IPS-18a (cell line): Measurements from ENCODE around the gene CPS1.

Experiments used
- H3K27ac ChIP-seq: one replicate; pipeline ENCODE4 v1.5.1; 2013; ENCODE audit warnings: low read length
- H3K27me3 ChIP-seq: one replicate; pipeline ENCODE4 v1.6.1; 2013; ENCODE audit warnings: mild to moderate bottlenecking, low read length; ENCODE audit not compliant: control insufficient read depth, insufficient read depth
- H3K36me3 ChIP-seq: one replicate; pipeline ENCODE4 v1.6.1; 2013; ENCODE audit warnings: low read depth, low read length; ENCODE audit not compliant: control insufficient read depth
- H3K4me1 ChIP-seq: one replicate; pipeline ENCODE4 v1.6.1; 2013; ENCODE audit warnings: low read depth, low read length; ENCODE audit not compliant: control insufficient read depth
- H3K4me3 ChIP-seq: one replicate; pipeline ENCODE4 v1.5.1; 2013; ENCODE audit warnings: low read length
- H3K9ac ChIP-seq: one replicate; pipeline ENCODE4 v1.6.1; 2013; ENCODE audit warnings: mild to moderate bottlenecking, low read length, moderate library complexity
- H3K9me3 ChIP-seq: one replicate; pipeline ENCODE4 v1.6.1; 2013; ENCODE audit warnings: low read depth, low read length; ENCODE audit not compliant: control insufficient read depth

CPS1 gene

DNA sequence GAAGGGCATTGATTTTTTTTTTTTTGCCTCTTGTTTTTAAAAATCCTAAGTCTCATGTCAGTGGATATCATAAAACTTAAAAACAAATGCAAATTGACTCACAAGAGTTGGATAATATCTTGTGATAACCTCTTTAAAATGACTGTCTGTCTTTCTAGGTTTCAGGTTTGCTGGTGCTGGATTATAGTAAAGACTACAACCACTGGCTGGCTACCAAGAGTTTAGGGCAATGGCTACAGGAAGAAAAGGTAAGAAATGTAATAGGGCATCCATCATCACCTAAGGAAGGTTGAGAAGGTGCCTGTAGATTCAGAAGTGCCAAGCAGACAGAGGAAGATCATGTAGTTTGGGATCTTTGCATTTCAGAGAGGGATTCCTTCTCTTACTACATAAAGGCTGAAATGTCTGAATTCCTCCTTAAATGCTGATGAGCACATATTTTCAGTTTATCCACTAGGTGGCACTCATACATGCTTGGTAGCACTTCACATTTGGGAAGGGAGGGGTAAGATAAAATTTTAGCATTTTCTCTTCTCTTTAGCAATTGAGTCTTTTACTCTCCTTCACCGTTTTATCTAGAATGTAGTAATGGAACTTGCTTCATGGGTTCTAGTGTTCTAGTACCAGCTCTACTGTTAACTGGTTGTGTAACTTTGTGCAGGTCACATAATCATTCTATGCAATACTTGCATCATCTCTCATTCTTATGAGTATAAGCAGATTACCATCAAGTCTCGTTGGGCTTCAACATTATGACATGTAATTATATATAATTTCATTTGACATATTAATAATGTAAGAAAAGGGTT, 21.1 kb downstream of the CPS1 start:
- no peak overlapping the region for H3K9ac ChIP-seq
- H3K4me3 ChIP-seq: no peak overlapping the region
- no peak overlapping the region for H3K27ac ChIP-seq
- H3K27me3 ChIP-seq: no peaks in the 10 kb centered on the region
- peaks cover 4% of the 10 kb centered on the region for H3K4me1 ChIP-seq
- H3K9me3 ChIP-seq: no peaks in the 10 kb centered on the region
- H3K36me3 ChIP-seq: no peaks in the 10 kb centered on the region

DNA sequence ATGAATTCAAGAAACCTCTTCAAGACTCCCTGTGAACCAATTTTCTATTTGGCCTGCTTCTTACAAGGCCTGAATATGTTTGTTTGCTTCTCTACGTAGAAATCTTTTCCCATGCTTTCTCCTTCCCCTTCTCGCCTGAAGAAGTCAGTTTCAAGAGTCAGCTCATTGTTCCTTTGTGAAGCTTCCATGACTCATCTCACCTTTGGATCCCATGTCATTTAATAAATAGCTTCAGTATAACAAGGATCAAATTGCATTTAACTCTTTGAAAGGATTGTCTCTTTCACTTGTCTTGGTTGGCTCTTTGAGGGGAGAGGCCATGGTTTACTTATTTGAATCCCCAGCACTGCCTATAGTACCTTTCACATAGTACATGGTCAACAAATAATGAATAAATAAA, 28.4 kb downstream of the CPS1 start:
- Histone ChIP-seq H3K27me3 (no peaks in the 10 kb centered on the region), H3K36me3 (no peaks in the 10 kb centered on the region), H3K9ac (no peak overlapping the region), H3K27ac (no peak overlapping the region), H3K4me1 (no peaks in the 10 kb centered on the region), H3K9me3 (no peaks in the 10 kb centered on the region), H3K4me3 (no peak overlapping the region)

GRCh38 chr2:210586381-210586780, 30.0 kb downstream of the CPS1 start:
- H3K9ac ChIP-seq: no peak overlapping the region
- H3K4me1 ChIP-seq: no peaks in the 10 kb centered on the region
- no peaks in the 10 kb centered on the region for H3K9me3 ChIP-seq
- H3K27me3 ChIP-seq: no peaks in the 10 kb centered on the region
- H3K4me3 ChIP-seq: no peak overlapping the region
- H3K27ac ChIP-seq: no peak overlapping the region
- H3K36me3 ChIP-seq: no peaks in the 10 kb centered on the region

GRCh38 chr2:210591663-210592062, 35.3 kb downstream of the CPS1 start:
- peaks cover 6% of the 10 kb centered on the region for H3K4me1 ChIP-seq
- H3K9ac ChIP-seq: no peak overlapping the region
- no peaks in the 10 kb centered on the region for H3K36me3 ChIP-seq
- H3K27ac ChIP-seq: no peak overlapping the region
- no peaks in the 10 kb centered on the region for H3K9me3 ChIP-seq
- no peaks in the 10 kb centered on the region for H3K27me3 ChIP-seq
- H3K4me3 ChIP-seq: no peak overlapping the region

GRCh38 chr2:210592726-210593125, 36.3 kb downstream of the CPS1 start:
- peaks cover 6% of the 10 kb centered on the region for H3K4me1 ChIP-seq
- no peak overlapping the region for H3K9ac ChIP-seq
- no peak overlapping the region for H3K27ac ChIP-seq
- H3K9me3 ChIP-seq: no peaks in the 10 kb centered on the region
- no peaks in the 10 kb centered on the region for H3K36me3 ChIP-seq
- H3K27me3 ChIP-seq: no peaks in the 10 kb centered on the region
- H3K4me3 ChIP-seq: no peak overlapping the region

- Histone ChIP-seq H3K36me3 (no peaks in the 10 kb centered on the region), H3K27me3 (no peaks in the 10 kb centered on the region), H3K9me3 (no peaks in the 10 kb centered on the region), H3K4me1 (peaks cover 6% of the 10 kb centered on the region), H3K9ac (no peak overlapping the region), H3K4me3 (no peak overlapping the region), H3K27ac (no peak overlapping the region)
Measured at GRCh38 chr2:210593166-210593565, 36.8 kb downstream of the CPS1 start.

- Histone ChIP-seq H3K9me3 (no peaks in the 10 kb centered on the region), H3K36me3 (no peaks in the 10 kb centered on the region), H3K4me3 (no peak overlapping the region), H3K27ac (no peak overlapping the region), H3K27me3 (no peaks in the 10 kb centered on the region), H3K4me1 (peaks cover 3% of the 10 kb centered on the region), H3K9ac (no peak overlapping the region)
Measured at GRCh38 chr2:210598219-210598618, 41.8 kb downstream of the CPS1 start.

DNA sequence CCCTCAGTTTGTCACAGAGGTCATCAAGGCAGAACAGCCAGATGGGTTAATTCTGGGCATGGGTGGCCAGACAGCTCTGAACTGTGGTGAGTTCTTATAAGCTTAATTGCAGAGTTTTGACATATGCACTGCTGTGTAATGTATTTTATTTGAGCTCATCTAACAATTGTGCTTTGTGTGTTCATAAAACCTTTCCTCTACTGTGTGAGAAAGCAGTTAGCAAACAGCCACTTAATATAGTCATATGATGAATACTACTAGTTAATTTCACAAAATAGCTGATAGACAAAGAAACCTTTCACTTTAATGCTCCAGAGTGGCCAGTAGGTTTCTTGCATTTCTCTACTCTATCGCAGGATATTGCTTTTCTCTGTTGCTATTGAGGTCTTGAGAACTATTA, 43.1 kb downstream of the CPS1 start:
- Histone ChIP-seq H3K36me3 (no peaks in the 10 kb centered on the region), H3K27me3 (no peaks in the 10 kb centered on the region), H3K9ac (no peak overlapping the region), H3K4me3 (no peak overlapping the region), H3K27ac (no peak overlapping the region), H3K9me3 (no peaks in the 10 kb centered on the region), H3K4me1 (no peaks in the 10 kb centered on the region)

GRCh38 chr2:210604666-210605065, 48.3 kb downstream of the CPS1 start:
- Histone ChIP-seq H3K27ac (no peak overlapping the region), H3K4me1 (no peaks in the 10 kb centered on the region), H3K27me3 (no peaks in the 10 kb centered on the region), H3K9ac (no peak overlapping the region), H3K36me3 (no peaks in the 10 kb centered on the region), H3K4me3 (no peak overlapping the region), H3K9me3 (no peaks in the 10 kb centered on the region)

- H3K36me3 ChIP-seq: no peaks in the 10 kb centered on the region
- H3K4me1 ChIP-seq: no peaks in the 10 kb centered on the region
- H3K4me3 ChIP-seq: no peak overlapping the region
- H3K9ac ChIP-seq: no peak overlapping the region
- H3K27me3 ChIP-seq: no peaks in the 10 kb centered on the region
- H3K27ac ChIP-seq: no peak overlapping the region
- no peaks in the 10 kb centered on the region for H3K9me3 ChIP-seq
Measured at GRCh38 chr2:210606001-210606400, 49.6 kb downstream of the CPS1 start.

DNA sequence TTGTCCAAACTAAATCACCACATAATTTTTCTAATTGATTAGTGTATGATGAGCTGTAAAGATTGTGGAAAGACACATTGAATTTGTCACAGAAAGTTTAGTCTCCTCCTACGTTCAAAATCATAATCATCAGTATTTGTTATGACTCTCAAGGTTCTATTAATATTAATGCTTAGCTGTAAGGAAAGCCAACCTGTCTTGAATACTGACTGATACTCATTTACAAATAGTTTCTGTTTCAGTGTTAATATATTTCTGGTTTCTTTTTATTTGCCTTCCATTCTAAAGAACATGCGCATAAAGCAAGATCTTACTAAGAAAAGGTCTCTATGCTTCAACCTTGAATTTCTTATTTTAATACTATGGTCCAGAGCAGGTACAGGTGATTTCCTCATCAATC, 55.1 kb downstream of the CPS1 start:
- Histone ChIP-seq H3K27ac (no peak overlapping the region), H3K9ac (no peak overlapping the region), H3K27me3 (no peaks in the 10 kb centered on the region), H3K4me3 (no peak overlapping the region), H3K9me3 (no peaks in the 10 kb centered on the region), H3K36me3 (no peaks in the 10 kb centered on the region), H3K4me1 (no peaks in the 10 kb centered on the region)

DNA sequence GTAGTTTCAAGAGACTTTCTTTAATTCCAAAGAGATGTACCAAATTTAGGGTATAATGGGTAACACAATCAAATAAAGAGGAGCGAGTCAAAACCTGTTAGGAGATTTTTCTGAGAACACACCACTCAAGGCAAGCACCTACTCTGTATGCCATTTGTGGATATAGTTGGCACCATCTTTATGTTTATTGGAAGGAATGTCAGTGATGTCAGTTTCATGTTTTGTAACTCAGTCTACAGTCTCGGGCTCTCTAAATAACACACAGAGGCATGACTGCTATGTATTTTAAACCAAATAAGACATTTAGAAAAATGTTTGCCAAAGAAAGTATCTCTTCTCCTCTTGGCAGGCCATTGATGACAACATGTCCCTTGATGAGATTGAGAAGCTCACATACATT, 59.7 kb downstream of the CPS1 start:
- no peak overlapping the region for H3K4me3 ChIP-seq
- H3K9ac ChIP-seq: no peak overlapping the region
- H3K4me1 ChIP-seq: peaks cover 9% of the 10 kb centered on the region
- no peaks in the 10 kb centered on the region for H3K9me3 ChIP-seq
- no peaks in the 10 kb centered on the region for H3K27me3 ChIP-seq
- no peaks in the 10 kb centered on the region for H3K36me3 ChIP-seq
- no peak overlapping the region for H3K27ac ChIP-seq
